Measurements from ENCODE around the gene STAG1.

Gene STAG1

GRCh38 chr3:136682740-136683312, 69.4 kb downstream of the STAG1 start:
- H3K4me1 ChIP-seq: no peaks in the 10 kb centered on the region
- no peaks in the 10 kb centered on the region for H3K36me3 ChIP-seq (ENCODE audit: control insufficient read depth, insufficient read depth, low read length)
- H3K9ac ChIP-seq: no peak overlapping the region
- TF ChIP-seq CTCF (IDR thresholded peaks at IDR 0.05): no peak
- no peak overlapping the region for H3K4me3 ChIP-seq (ENCODE audit: low read depth, low read length)
- H3K27me3 ChIP-seq (ENCODE audit: control insufficient read depth, insufficient read depth, low read length): no peaks in the 10 kb centered on the region
- H3K9me3 ChIP-seq (ENCODE audit: control insufficient read depth, low read length): no peaks in the 10 kb centered on the region
- no peak overlapping the region for H2AFZ ChIP-seq
- H3K79me2 ChIP-seq: peaks cover 17% of the 10 kb centered on the region
- no peak overlapping the region for H3K4me2 ChIP-seq (ENCODE audit: low read length)
- no peak overlapping the region for H3K27ac ChIP-seq

- Histone ChIP-seq H3K4me3 (ENCODE audit: low read depth, low read length) (no peak overlapping the region), H3K79me2 (peaks cover 18% of the 10 kb centered on the region), H3K9me3 (ENCODE audit: control insufficient read depth, low read length) (no peaks in the 10 kb centered on the region), H3K27ac (no peak overlapping the region), H3K27me3 (ENCODE audit: control insufficient read depth, insufficient read depth, low read length) (no peaks in the 10 kb centered on the region), H3K4me1 (no peaks in the 10 kb centered on the region), H3K9ac (no peak overlapping the region), H3K36me3 (ENCODE audit: control insufficient read depth, insufficient read depth, low read length) (no peaks in the 10 kb centered on the region), H3K4me2 (ENCODE audit: low read length) (no peak overlapping the region), H2AFZ (no peak overlapping the region)
- TF ChIP-seq CTCF (IDR thresholded peaks at IDR 0.05): no peak
Measured at GRCh38 chr3:136678981-136679380, 73.2 kb downstream of the STAG1 start.

GRCh38 chr3:136676009-136676408, 76.2 kb downstream of the STAG1 start:
- Histone ChIP-seq H3K27ac (no peak overlapping the region), H2AFZ (no peak overlapping the region), H3K36me3 (ENCODE audit: control insufficient read depth, insufficient read depth, low read length) (no peaks in the 10 kb centered on the region), H3K27me3 (ENCODE audit: control insufficient read depth, insufficient read depth, low read length) (no peaks in the 10 kb centered on the region), H3K4me3 (ENCODE audit: low read depth, low read length) (no peak overlapping the region), H3K9me3 (ENCODE audit: control insufficient read depth, low read length) (no peaks in the 10 kb centered on the region), H3K79me2 (peaks cover 15% of the 10 kb centered on the region), H3K9ac (no peak overlapping the region), H3K4me2 (ENCODE audit: low read length) (no peak overlapping the region), H3K4me1 (peaks cover 4% of the 10 kb centered on the region)
- no peak for TF ChIP-seq CTCF (IDR thresholded peaks at IDR 0.05)

- Histone ChIP-seq H3K27me3 (ENCODE audit: control insufficient read depth, insufficient read depth, low read length) (no peaks in the 10 kb centered on the region), H3K9me3 (ENCODE audit: control insufficient read depth, low read length) (no peaks in the 10 kb centered on the region), H3K36me3 (ENCODE audit: control insufficient read depth, insufficient read depth, low read length) (no peaks in the 10 kb centered on the region), H3K4me3 (ENCODE audit: low read depth, low read length) (no peak overlapping the region), H3K27ac (no peak overlapping the region), H2AFZ (no peak overlapping the region), H3K79me2 (peaks cover 21% of the 10 kb centered on the region), H3K4me2 (ENCODE audit: low read length) (no peak overlapping the region), H3K9ac (no peak overlapping the region), H3K4me1 (peaks cover 4% of the 10 kb centered on the region)
- TF ChIP-seq CTCF (IDR thresholded peaks at IDR 0.05): no peak
Measured at GRCh38 chr3:136675150-136675858, 76.9 kb downstream of the STAG1 start.

- no peaks in the 10 kb centered on the region for H3K27me3 ChIP-seq (ENCODE audit: control insufficient read depth, insufficient read depth, low read length)
- TF ChIP-seq CTCF (IDR thresholded peaks at IDR 0.05): no peak
- peaks cover 42% of the 10 kb centered on the region for H3K79me2 ChIP-seq
- no peak overlapping the region for H3K9ac ChIP-seq
- H3K4me1 ChIP-seq: peaks cover 4% of the 10 kb centered on the region
- H3K9me3 ChIP-seq (ENCODE audit: control insufficient read depth, low read length): no peaks in the 10 kb centered on the region
- no peak overlapping the region for H2AFZ ChIP-seq
- no peak overlapping the region for H3K4me3 ChIP-seq (ENCODE audit: low read depth, low read length)
- H3K27ac ChIP-seq: no peak overlapping the region
- no peaks in the 10 kb centered on the region for H3K36me3 ChIP-seq (ENCODE audit: control insufficient read depth, insufficient read depth, low read length)
- H3K4me2 ChIP-seq (ENCODE audit: low read length): no peak overlapping the region
Measured at GRCh38 chr3:136672457-136672856, 79.7 kb downstream of the STAG1 start.
